Measurements from ENCODE around the gene RAD51B. TPM values are rescaled to one million over a fixed set of nuclear protein-coding genes. Genes with fewer than 3 reads are reported as not detected.
A peak's percentile ranks its signal among the peaks of the same experiment; 100 is the strongest.

RAD51B gene
- total RNA-seq, 6 experiments from 2014 or later, result 2.7 to 5.8 (median 4.3) TPM

DNA sequence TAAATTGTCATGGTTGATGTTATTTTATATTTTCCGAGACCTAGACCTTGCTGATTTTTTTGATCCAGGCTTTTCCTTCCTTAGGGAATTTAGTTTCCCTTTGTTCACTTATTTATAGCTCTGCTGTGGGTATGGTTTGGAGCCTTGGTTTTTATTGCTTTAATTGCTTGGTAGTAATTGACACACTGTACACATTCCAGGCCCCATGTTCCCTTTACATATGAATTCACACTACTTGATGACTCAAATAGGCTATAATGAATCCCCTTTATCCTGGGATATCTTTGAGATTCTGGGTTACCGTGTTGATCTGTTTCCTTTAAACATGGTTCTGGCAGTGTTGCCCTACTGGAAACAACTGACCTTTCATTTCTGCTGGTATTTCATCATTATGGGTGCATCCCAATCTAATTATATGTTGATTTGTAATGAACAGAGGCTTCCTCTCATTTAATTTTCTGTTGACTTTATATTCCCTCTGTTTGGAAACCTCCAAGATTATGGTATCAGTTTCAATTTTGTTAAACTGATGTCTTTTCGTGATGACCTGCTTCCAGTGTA is 424.0 kb downstream of the RAD51B start:
- intact Hi-C loops (cut with DNase I), result loop anchor here in 1 of 2 donors (10.0 kb wide), 1 partner anchor 49 kb away; no protein-coding TSS in a partner anchor
- H3K27ac ChIP-seq, result no peak overlapping the region
- WGBS (ENCODE audit: insufficient coverage, low coverage, low lambda C conversion rate, missing lambda C conversion rate), result 51% methylated on average over 3 of the region's 3 CpGs

DNA sequence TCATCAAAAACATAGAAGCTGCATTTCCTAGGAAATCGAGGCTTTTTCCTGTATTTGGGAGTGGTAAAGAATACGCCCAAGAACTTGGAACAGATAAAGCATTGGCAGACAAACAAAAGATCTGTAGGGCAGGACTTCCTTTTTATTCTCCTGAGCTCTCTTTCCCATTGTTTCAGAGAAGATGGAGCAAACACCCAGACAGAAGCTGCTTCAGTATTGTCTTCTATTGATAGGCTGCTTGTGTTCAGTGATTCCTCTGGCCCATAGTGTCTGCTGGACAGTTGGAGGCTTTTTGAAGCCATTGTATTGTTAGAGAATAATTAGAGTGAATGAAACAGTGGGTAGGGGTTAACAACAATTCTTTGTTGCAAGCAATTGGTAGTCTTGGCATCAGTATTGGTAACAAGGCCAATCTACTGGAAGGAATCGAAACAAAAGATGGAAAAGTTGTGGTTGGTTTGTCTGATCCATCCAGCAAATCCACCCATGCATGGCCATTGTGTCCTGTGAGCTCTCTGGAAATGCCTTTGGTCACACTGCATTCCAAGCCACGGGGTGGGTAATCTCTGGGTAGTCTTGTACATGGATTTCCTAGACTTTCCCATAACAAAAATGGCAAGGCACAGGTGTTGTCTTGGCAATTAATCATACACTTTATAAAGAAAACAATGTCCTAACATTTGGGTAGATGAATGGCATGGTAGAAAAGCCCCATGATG is 424.8 kb downstream of the RAD51B start:
- Histone ChIP-seq H3K27ac (no peak overlapping the region), H3K4me1 (peaks cover 0 to 41% (median 15%) of the 10 kb centered on the region in 4 donors), H3K27me3 (no peaks in the 10 kb centered on the region), H3K4me3 (no peak overlapping the region), H3K9me3 (no peaks in the 10 kb centered on the region), H3K36me3 (no peaks in the 10 kb centered on the region)
- DNase-seq (no peak), ATAC-seq (no peak)
- TF ChIP-seq CTCF (IDR thresholded peaks at IDR 0.05) (no peak), POLR2A (IDR thresholded peaks at IDR 0.05) (no peak)
- intact Hi-C loops (cut with DNase I), result loop anchor here in 1 of 2 donors (10.0 kb wide), 1 partner anchor 50 kb away; no protein-coding TSS in a partner anchor
- 60% methylated on average over 3 of the region's 4 CpGs for WGBS (ENCODE audit: insufficient coverage, low coverage, low lambda C conversion rate, missing lambda C conversion rate)

More for the DNA sequence above, 424.0 kb downstream of the RAD51B start:
- peaks cover 0 to 32% (median 13%) of the 10 kb centered on the region in 4 donors for H3K4me1 ChIP-seq
- H3K36me3 ChIP-seq, result no peaks in the 10 kb centered on the region
- no peaks in the 10 kb centered on the region for H3K9me3 ChIP-seq
- H3K27me3 ChIP-seq, result no peaks in the 10 kb centered on the region
- DNase-seq, result no peak
- ATAC-seq, result no peak
- no peak overlapping the region for H3K4me3 ChIP-seq
- TF ChIP-seq POLR2A (IDR thresholded peaks at IDR 0.05) (no peak), CTCF (IDR thresholded peaks at IDR 0.05) (no peak)

- ATAC-seq, result no peak
- DNase-seq, result no peak
Measured at GRCh38 chr14:68245146-68246073, 425.8 kb downstream of the RAD51B start.

More at GRCh38 chr14:68245146-68246073, 425.8 kb downstream of the RAD51B start:
- 64% methylated on average over 7 of the region's 7 CpGs for WGBS (ENCODE audit: insufficient coverage, low coverage, low lambda C conversion rate, missing lambda C conversion rate)
- Histone ChIP-seq H3K27ac (peak overlapping the region; percentile 66 to 77 (median 72)), H3K27me3 (no peaks in the 10 kb centered on the region), H3K4me3 (no peak overlapping the region), H3K9me3 (no peaks in the 10 kb centered on the region), H3K4me1 (peaks cover 0 to 47% (median 15%) of the 10 kb centered on the region in 4 donors), H3K36me3 (no peaks in the 10 kb centered on the region)
- TF ChIP-seq CTCF (IDR thresholded peaks at IDR 0.05), result no peak
- TF ChIP-seq POLR2A (IDR thresholded peaks at IDR 0.05), result no peak
- intact Hi-C loops (cut with DNase I), result loop anchor here in 1 of 2 donors (5.0 to 10.0 kb wide), 2 partner anchors 51 to 572 kb away; no protein-coding TSS in a partner anchor
